Astrocyte of the cerebellum (primary cell): ENCODE measurements around the gene CCDC182.
A peak's percentile ranks its signal among the peaks of the same experiment; 100 is the strongest.

Experiments
- DNase-seq: peaks from one replicate; pipeline ENCODE4 v3.0.0-alpha.2; 2011; ENCODE audit warnings: low read depth
- H3K4me3 ChIP-seq: 2 replicates; pipeline ENCODE4 v1.5.1; 2011; ENCODE audit warnings: mild to moderate bottlenecking, low read depth, low read length, moderate library complexity
- CTCF ChIP-seq: IDR thresholded peaks from 2 replicates; pipeline ENCODE4 v1.5.1; 2012; ENCODE audit warnings: low read length, low read depth, moderate library complexity, mild to moderate bottlenecking; ENCODE audit errors: missing control alignments
- in situ Hi-C: cut with HindIII; loops from 2 replicates; pipeline ENCODE4 v1.10.0; 2017; ENCODE audit warnings: low sequenced_read_pairs

The CCDC182 gene

GRCh38 chr17:57746221-57746620 is 1.1 kb upstream of the CCDC182 start:
- DNase-seq: no peak
- no peak overlapping the region for H3K4me3 ChIP-seq
- in situ Hi-C loops: no loop called here
- no peak for TF ChIP-seq CTCF

- no peak for TF ChIP-seq CTCF
- DNase-seq: no peak
- in situ Hi-C loops: no loop called here
- no peak overlapping the region for H3K4me3 ChIP-seq
Measured at GRCh38 chr17:57744195-57745170, 616 bp downstream of the CCDC182 start.

GRCh38 chr17:57740235-57740528 is 4.9 kb downstream of the CCDC182 start:
- H3K4me3 ChIP-seq: no peak overlapping the region
- no peak for DNase-seq
- in situ Hi-C loops: no loop called here
- no peak for TF ChIP-seq CTCF

GRCh38 chr17:57739402-57740234 is 5.5 kb downstream of the CCDC182 start:
- no peak overlapping the region for H3K4me3 ChIP-seq
- no peak for DNase-seq
- TF ChIP-seq CTCF: peak; percentile 23
- in situ Hi-C loops: no loop called here

- in situ Hi-C loops: no loop called here
- TF ChIP-seq CTCF: no peak
- DNase-seq: no peak
- H3K4me3 ChIP-seq: no peak overlapping the region
Measured at GRCh38 chr17:57737450-57737849, 7.6 kb downstream of the CCDC182 start.

- no peak overlapping the region for H3K4me3 ChIP-seq
- DNase-seq: no peak
- TF ChIP-seq CTCF: no peak
- in situ Hi-C loops: no loop called here
Measured at GRCh38 chr17:57735707-57736106, 9.4 kb downstream of the CCDC182 start.
